ENCODE results near the gene PTPN11. TPM values are rescaled to one million over a fixed set of nuclear protein-coding genes. Genes with fewer than 3 reads are reported as not detected.

PTPN11 gene
- polyA plus RNA-seq, 2 of the 4 experiments (the other 2 are of a cell fraction), result 78.6 to 194 TPM

GRCh38 chr12:112381406-112381882 is 37.3 kb upstream of the PTPN11 start:
- no peaks in the 10 kb centered on the region for H3K9me3 ChIP-seq
- WGBS (ENCODE audit: missing lambda C conversion rate), result 6% methylated on average over 15 of the region's 33 CpGs
- H3K4me3 ChIP-seq, result peak overlapping the region; percentile 100
- TF ChIP-seq FOXS1 (CRISPR knock-in tag; IDR thresholded peaks at IDR 0.05), result no peak
- TF ChIP-seq CBX2 (IDR thresholded peaks at IDR 0.05; ENCODE audit: borderline replicate concordance, low read depth), result no peak
- TF ChIP-seq HOXB5 (CRISPR knock-in tag; IDR thresholded peaks at IDR 0.05), result no peak
- CTCF ChIA-PET, result no interaction called here
- POLR2A ChIA-PET, result no interaction called here
- DNase-seq (ENCODE audit: low read depth in 1 of 2, low spot score in 1 of 2), result no peak
- H3K4me1 ChIP-seq, result peaks cover 5% of the 10 kb centered on the region; the same call in 2 of the 3 replicates
- peak; percentile 25 to 57; a peak in 5 of 6 replicates for ATAC-seq
- peak overlapping the region; percentile 84 to 94 for H3K27ac ChIP-seq
- H3K4me2 ChIP-seq, result peak overlapping the region; percentile 88
- FAIRE-seq, result no peak

GRCh38 chr12:112381883-112382796 is 36.6 kb upstream of the PTPN11 start, which contains the start of gene HECTD4:
HECTD4 (minus strand) TSS chr12:112382431; CDS start chr12:112382128, 303 bp downstream.
- DNase-seq (ENCODE audit: low read depth in 1 of 2, low spot score in 1 of 2) (peak; percentile 87 to 91), FAIRE-seq (no peak), ATAC-seq (peak; percentile 95 to 98)
- TF ChIP-seq TP53 (CRISPR knock-in tag; IDR thresholded peaks at IDR 0.05) (no peak), EHMT2 (IDR thresholded peaks at IDR 0.05; ENCODE audit: low read depth) (no peak), JUN (IDR thresholded peaks at IDR 0.05) (peak; percentile 71 to 73; a peak in 4 of 5 replicates), CHD4 (IDR thresholded peaks at IDR 0.05; ENCODE audit: borderline replicate concordance) (no peak), RFX5 (IDR thresholded peaks at IDR 0.05) (0 out of 2 replicates have a peak, but pooled peaks have one; percentile 11), BCL3 (IDR thresholded peaks at IDR 0.05) (peak; percentile 78; the same call in 2 of the 3 replicates), MAX (IDR thresholded peaks at IDR 0.05) (peak; percentile 66), POLR2AphosphoS2 (conservative IDR thresholded peaks at IDR 0.05; ENCODE audit: low read length) (no peak), POLR2A (IDR thresholded peaks at IDR 0.05; ENCODE audit: low read length) (peak; percentile 98), SREBF2 (IDR thresholded peaks at IDR 0.05) (no peak), NR3C1 (IDR thresholded peaks at IDR 0.05) (no peak), ESRRA (IDR thresholded peaks at IDR 0.05; ENCODE audit: borderline replicate concordance, low read length) (no peak), PHF8 (IDR thresholded peaks at IDR 0.05; ENCODE audit: borderline replicate concordance, low read depth) (peak; percentile 76; the same call in 1 of the 2 replicates)
- ChIA-PET CTCF (interaction anchor here (0.6 kb wide), 1 partner anchor 302 kb away, joined by 3 read pairs; no protein-coding TSS in a partner anchor), POLR2A (no interaction called here)
- peak within 1 kb of the TSS; percentile 100 for H3K4me3 ChIP-seq
- H3K4me1 ChIP-seq, result peaks cover 5% of the 10 kb centered on the region; the same call in 2 of the 3 replicates
- no peaks in the 10 kb centered on the region for H3K9me3 ChIP-seq
- H3K4me2 ChIP-seq, result peak within 1 kb of the TSS; percentile 88
- WGBS (ENCODE audit: missing lambda C conversion rate), result 1% methylated on average over 22 of the region's 106 CpGs
- H3K27ac ChIP-seq, result peak within 1 kb of the TSS; percentile 84 to 94

- H3K27ac ChIP-seq, result peak overlapping the region; percentile 84 to 94
- no peak for FAIRE-seq
- no peaks in the 10 kb centered on the region for H3K9me3 ChIP-seq
- H3K4me3 ChIP-seq, result peak overlapping the region; percentile 100
- H3K4me1 ChIP-seq, result peaks cover 5% of the 10 kb centered on the region; the same call in 2 of the 3 replicates
- WGBS (ENCODE audit: missing lambda C conversion rate), result 84% methylated on average over 11 of the region's 11 CpGs
- ChIA-PET CTCF (no interaction called here), POLR2A (no interaction called here)
- H3K4me2 ChIP-seq, result peak overlapping the region; percentile 82
- ATAC-seq, result no peak
- DNase-seq (ENCODE audit: low read depth in 1 of 2, low spot score in 1 of 2), result no peak
- no peak for TF ChIP-seq CHD2 (IDR thresholded peaks at IDR 0.05; ENCODE audit: low read length, partially characterized antibody)
These were observed 35.9 kb upstream of the PTPN11 start for GRCh38 chr12:112382866-112383265.

- POLR2A ChIA-PET, result interaction anchor here (0.5 to 1.0 kb wide), 4 partner anchors 15 to 278 kb away, joined by 3 to 7 read pairs (median 3); partner anchors contain the start of gene NAA25
- Histone ChIP-seq H3K4me1 (no peaks in the 10 kb centered on the region; the same call in 2 of the 3 replicates), H3K27ac (no peak overlapping the region), H3K4me2 (no peak overlapping the region), H3K4me3 (no peak overlapping the region), H3K9me3 (no peaks in the 10 kb centered on the region)
- ATAC-seq (no peak), DNase-seq (ENCODE audit: low read depth in 1 of 2, low spot score in 1 of 2) (no peak), FAIRE-seq (no peak)
- 91% methylated on average over 3 of the region's 3 CpGs for whole genome bisulfite sequencing (ENCODE audit: missing lambda C conversion rate)
- CTCF ChIA-PET, result interaction anchor here (0.6 to 3.1 kb wide), 62 partner anchors 9 to 567 kb away, joined by 3 to 80 read pairs (median 4); partner anchors contain the start of genes NAA25 and TRAFD1
- TF ChIP-seq MAX (IDR thresholded peaks at IDR 0.05) (no peak), MYC (IDR thresholded peaks at IDR 0.05; ENCODE audit: borderline replicate concordance, low read length) (no peak), RAD21 (conservative IDR thresholded peaks at IDR 0.05 in 1 of 2, IDR thresholded peaks at IDR 0.05 in 1 of 2) (no peak), JUN (IDR thresholded peaks at IDR 0.05) (no peak), GATA3 (IDR thresholded peaks at IDR 0.05; ENCODE audit: borderline replicate concordance) (no peak), HDAC2 (IDR thresholded peaks at IDR 0.05) (no peak), CBX8 (IDR thresholded peaks at IDR 0.05) (no peak), EP300 (IDR thresholded peaks at IDR 0.05) (no peak), KDM1A (IDR thresholded peaks at IDR 0.05; ENCODE audit: low read depth) (no peak), TFCP2L1 (CRISPR knock-in tag; IDR thresholded peaks at IDR 0.05) (no peak)
These were observed 32.0 kb upstream of the PTPN11 start for GRCh38 chr12:112386726-112387125.
